ENCODE results near the gene YARS1.

The YARS1 gene

GRCh38 chr1:32742199-32742947 is 74.8 kb downstream of the YARS1 start:
- Histone ChIP-seq H3K4me1 (ENCODE audit: control insufficient read depth in 1 of 2, insufficient read depth in 1 of 2, low read depth in 1 of 2, low read length in 1 of 2) (peaks cover 3 to 6% of the 10 kb centered on the region in 2 experiments), H3K27ac (no peak overlapping the region), H3K9me3 (no peaks in the 10 kb centered on the region), H3K27me3 (peaks cover 48% of the 10 kb centered on the region), H3K4me3 (ENCODE audit: low read depth in 1 of 2, low read length in 1 of 2) (no peak overlapping the region), H3K36me3 (no peaks in the 10 kb centered on the region)
- no peak for TF ChIP-seq CTCF (IDR thresholded peaks at IDR 0.05)

GRCh38 chr1:32741413-32742198 is 75.6 kb downstream of the YARS1 start:
- H3K4me3 ChIP-seq (ENCODE audit: low read depth in 1 of 2, low read length in 1 of 2): peak overlapping the region in 1 of 2 experiments; percentile 6
- no peak for TF ChIP-seq CTCF (IDR thresholded peaks at IDR 0.05)
- peaks cover 3 to 6% of the 10 kb centered on the region in 2 experiments for H3K4me1 ChIP-seq (ENCODE audit: control insufficient read depth in 1 of 2, insufficient read depth in 1 of 2, low read depth in 1 of 2, low read length in 1 of 2)
- H3K27me3 ChIP-seq: peaks cover 56% of the 10 kb centered on the region
- no peaks in the 10 kb centered on the region for H3K36me3 ChIP-seq
- H3K9me3 ChIP-seq: no peaks in the 10 kb centered on the region
- no peak overlapping the region for H3K27ac ChIP-seq

- H3K27me3 ChIP-seq: peaks cover 56% of the 10 kb centered on the region
- H3K27ac ChIP-seq: no peak overlapping the region
- no peak overlapping the region for H3K4me3 ChIP-seq (ENCODE audit: low read depth in 1 of 2, low read length in 1 of 2)
- no peak for TF ChIP-seq CTCF (IDR thresholded peaks at IDR 0.05)
- peaks cover 3 to 6% of the 10 kb centered on the region in 2 experiments for H3K4me1 ChIP-seq (ENCODE audit: control insufficient read depth in 1 of 2, insufficient read depth in 1 of 2, low read depth in 1 of 2, low read length in 1 of 2)
- no peaks in the 10 kb centered on the region for H3K9me3 ChIP-seq
- no peaks in the 10 kb centered on the region for H3K36me3 ChIP-seq
Observed at GRCh38 chr1:32741059-32741412, 76.1 kb downstream of the YARS1 start.

- TF ChIP-seq CTCF (IDR thresholded peaks at IDR 0.05): no peak
- no peaks in the 10 kb centered on the region for H3K36me3 ChIP-seq
- no peak overlapping the region for H3K27ac ChIP-seq
- no peak overlapping the region for H3K4me3 ChIP-seq (ENCODE audit: low read depth in 1 of 2, low read length in 1 of 2)
- peaks cover under 1 to 6% of the 10 kb centered on the region in 2 experiments for H3K4me1 ChIP-seq (ENCODE audit: control insufficient read depth in 1 of 2, insufficient read depth in 1 of 2, low read depth in 1 of 2, low read length in 1 of 2)
- H3K9me3 ChIP-seq: no peaks in the 10 kb centered on the region
- H3K27me3 ChIP-seq: peaks cover 30% of the 10 kb centered on the region
Observed at GRCh38 chr1:32736812-32737791, 80.1 kb downstream of the YARS1 start.

GRCh38 chr1:32733582-32734321 is 83.4 kb downstream of the YARS1 start:
- H3K4me3 ChIP-seq (ENCODE audit: low read depth in 1 of 2, low read length in 1 of 2): no peak overlapping the region
- H3K27ac ChIP-seq: no peak overlapping the region
- H3K9me3 ChIP-seq: no peaks in the 10 kb centered on the region
- no peak for TF ChIP-seq CTCF (IDR thresholded peaks at IDR 0.05)
- no peaks in the 10 kb centered on the region for H3K4me1 ChIP-seq (ENCODE audit: control insufficient read depth in 1 of 2, insufficient read depth in 1 of 2, low read depth in 1 of 2, low read length in 1 of 2)
- H3K36me3 ChIP-seq: no peaks in the 10 kb centered on the region
- peaks cover 8% of the 10 kb centered on the region for H3K27me3 ChIP-seq
